GM10266 (cell line): ENCODE data around the gene ZNF280C.

ENCODE experiments used
- DNase-seq: peaks from one replicate; pipeline ENCODE4 v3.0.0; 2012; ENCODE audit errors: extremely low spot score
- TF ChIP-seq, protein P1 (sequence below): IDR thresholded peaks from 2 replicates; pipeline ENCODE4 v1.5.1; 2012; ENCODE audit warnings: mild to moderate bottlenecking, low read depth; ENCODE audit not compliant: control insufficient read depth, insufficient read depth; ENCODE audit errors: missing control alignments

Gene ZNF280C

DNA sequence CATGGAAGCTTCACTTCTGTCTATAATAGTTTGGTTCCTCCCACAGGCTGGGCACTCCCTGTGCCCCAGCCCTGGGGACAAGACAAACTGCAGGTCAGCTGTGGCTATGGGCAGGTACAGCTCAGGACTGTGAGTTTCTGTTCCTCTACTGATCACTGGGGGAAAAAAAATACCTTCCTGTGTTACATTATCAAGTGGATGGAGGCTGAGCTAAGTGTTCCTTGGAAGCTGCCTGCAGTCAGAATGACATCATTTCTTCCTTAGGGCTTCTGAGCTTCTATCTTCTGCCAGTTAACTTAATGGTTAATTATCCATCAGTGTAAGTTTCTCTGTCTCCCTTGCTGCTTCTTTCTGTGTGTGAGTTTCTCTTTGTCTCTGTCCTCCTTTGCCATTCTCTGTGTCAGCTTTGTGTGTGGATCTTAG is 92.3 kb downstream of the ZNF280C start:
- DNase-seq, result peak; percentile 29
- TF ChIP-seq, protein P1, sequence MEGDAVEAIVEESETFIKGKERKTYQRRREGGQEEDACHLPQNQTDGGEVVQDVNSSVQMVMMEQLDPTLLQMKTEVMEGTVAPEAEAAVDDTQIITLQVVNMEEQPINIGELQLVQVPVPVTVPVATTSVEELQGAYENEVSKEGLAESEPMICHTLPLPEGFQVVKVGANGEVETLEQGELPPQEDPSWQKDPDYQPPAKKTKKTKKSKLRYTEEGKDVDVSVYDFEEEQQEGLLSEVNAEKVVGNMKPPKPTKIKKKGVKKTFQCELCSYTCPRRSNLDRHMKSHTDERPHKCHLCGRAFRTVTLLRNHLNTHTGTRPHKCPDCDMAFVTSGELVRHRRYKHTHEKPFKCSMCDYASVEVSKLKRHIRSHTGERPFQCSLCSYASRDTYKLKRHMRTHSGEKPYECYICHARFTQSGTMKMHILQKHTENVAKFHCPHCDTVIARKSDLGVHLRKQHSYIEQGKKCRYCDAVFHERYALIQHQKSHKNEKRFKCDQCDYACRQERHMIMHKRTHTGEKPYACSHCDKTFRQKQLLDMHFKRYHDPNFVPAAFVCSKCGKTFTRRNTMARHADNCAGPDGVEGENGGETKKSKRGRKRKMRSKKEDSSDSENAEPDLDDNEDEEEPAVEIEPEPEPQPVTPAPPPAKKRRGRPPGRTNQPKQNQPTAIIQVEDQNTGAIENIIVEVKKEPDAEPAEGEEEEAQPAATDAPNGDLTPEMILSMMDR, result no peak

DNA sequence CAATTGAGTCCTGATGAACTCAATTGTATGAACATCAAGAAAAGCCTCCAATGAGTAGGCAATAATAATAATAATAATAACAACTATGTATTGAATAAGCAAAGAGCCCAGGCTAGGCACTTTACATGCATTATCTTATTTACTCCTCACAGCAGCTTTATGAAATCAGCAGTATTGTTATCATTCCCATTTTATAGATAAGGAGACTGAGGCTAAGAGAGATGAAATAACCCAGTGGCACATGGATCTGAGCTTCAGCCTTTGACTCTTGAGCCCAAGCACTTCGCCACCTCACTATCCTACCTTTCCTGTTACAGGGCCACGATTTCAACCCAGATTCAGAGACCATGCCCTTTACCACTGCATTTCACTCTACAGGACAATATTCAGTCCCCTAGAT is 93.8 kb downstream of the ZNF280C start:
- no peak for DNase-seq
- TF ChIP-seq, protein P1, result no peak

DNA sequence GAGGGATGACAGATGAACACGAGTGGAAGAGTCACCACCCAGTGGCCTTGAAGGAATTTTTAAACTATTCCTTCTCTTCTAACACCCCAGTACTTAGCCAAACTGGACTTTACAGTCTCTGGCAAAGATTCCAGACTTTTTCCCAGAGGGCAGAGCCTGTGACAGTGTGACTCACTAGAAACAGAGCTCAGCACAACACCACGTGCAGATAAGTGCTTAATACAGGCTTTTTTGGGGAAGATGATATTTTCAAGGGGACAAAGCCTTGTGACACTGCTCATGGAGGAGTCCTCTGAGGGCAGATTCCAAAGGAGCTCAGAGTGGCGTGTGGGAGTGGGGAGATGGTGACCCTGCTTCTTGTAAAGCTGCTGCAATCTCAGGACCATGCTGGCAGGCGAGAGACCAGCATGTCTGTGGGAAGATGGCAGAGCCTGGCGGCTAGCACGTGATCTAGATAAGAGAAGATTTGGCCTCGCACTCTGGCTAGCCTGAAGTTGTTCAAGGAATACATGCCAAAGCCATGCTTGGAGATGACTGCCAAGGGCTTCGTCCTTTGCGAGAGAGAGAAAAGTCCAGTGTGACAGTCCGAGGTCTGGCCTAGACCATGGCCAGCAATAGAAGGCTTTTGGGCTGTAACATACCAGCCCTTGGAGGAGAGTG is 94.5 kb downstream of the ZNF280C start:
- TF ChIP-seq, protein P1, result no peak
- no peak for DNase-seq

DNA sequence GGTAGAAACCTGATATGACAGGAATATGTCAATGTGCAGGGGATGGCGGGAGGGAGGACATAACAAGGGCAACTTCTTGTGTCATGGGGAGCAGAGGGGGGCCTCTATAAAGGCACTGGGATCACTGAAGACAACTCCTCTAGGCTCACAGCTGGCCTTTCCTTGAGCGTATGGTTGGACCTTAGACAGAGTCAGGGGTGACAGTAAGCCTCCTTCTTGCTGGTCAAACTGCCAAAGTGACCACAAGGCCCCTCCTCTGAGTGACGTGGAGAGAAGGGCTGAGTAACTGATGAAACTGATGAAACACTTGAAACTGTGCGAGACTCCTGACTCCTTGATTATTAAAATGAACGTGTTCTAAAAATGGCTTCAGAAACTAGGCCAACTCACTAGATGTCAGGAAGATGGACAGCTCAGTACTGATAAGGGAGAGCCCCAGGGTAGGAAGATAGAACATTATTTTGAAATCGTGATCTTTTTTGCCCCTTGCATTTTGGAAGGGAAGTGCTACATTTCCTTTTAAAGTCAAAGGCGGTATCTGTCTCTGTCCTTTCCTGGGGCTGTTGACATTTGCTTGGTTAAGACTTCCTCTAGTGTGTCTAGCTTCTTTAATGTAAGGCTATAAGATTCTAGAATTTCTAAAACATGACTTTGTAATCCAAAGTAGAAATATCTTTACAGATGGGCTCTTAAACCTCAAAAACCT is 95.4 kb downstream of the ZNF280C start:
- TF ChIP-seq, protein P1, result no peak
- DNase-seq, result peak; percentile 68

DNA sequence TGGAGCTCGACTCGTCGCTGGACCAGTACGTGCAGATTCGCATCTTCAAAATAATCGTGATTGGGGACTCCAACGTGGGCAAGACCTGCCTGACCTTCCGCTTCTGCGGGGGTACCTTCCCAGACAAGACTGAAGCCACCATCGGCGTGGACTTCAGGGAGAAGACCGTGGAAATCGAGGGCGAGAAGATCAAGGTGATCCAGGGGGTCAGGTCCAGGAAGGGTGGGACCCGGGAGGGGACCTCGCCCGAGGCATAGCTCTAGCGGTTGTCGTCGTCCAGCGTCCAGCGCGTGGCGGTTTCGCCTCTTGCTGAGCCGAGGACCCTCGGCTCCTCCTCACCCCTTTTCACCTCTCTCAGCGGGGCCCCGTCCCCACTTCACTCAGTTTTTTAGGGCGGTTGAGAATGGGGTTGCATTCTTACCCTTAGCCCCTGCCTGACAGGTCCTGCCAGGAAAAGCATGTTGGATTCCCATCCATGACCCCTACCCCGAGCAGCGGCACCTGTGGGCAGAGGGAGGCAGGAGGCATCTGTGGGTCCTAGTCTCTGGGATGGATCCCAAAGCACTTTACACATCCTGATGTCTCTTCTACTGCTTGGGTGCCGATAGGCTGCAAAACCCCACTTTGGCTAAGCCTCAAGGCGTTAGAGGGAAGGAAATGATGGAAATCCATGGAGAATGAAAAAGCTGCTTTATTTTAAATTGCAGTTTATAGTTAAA is 96.4 kb downstream of the ZNF280C start:
- DNase-seq, result no peak
- TF ChIP-seq, protein P1, result no peak

DNA sequence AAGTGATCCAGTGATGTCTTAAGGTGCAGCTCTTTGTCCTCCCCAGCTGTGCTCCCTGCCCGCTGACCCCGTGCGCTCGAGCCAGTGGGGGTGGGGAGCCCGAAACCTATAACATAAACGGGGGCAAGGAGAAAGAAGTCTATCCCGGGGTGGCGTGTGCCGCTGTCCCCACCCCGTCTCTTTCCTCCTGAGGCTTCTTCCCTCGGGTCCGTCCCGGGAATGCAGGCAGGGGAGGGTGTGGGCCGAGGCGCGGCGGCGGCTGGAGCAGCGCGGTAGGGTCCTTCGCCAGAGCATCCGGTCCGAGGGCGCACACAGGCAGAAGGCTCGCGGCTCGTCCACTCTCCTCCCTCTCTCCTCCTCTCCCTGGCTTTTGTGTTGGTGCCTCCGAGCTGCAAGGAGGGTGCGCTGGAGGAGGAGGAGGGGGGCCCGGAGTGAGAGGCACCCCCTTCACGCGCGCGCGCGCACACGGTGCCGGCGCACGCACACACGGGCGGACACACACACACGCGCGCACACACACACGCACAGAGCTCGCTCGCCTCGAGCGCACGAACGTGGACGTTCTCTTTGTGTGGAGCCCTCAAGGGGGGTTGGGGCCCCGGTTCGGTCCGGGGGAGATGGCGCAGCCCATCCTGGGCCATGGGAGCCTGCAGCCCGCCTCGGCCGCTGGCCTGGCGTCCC is 97.1 kb downstream of the ZNF280C start, which contains the start of gene RAB33A:
RAB33A (plus strand) TSS at position 517 of the 681 bp plus-strand sequence; CDS start at position 618, 101 bp downstream.
- DNase-seq, result no peak
- TF ChIP-seq, protein P1, result no peak
